SK-N-SH (cell line): ENCODE data around the gene MAP2. TPM values are rescaled to one million over a fixed set of nuclear protein-coding genes. Genes with fewer than 3 reads are reported as not detected.

Experiments used
- CTCF ChIA-PET: fragments of 300-600, 350-600 bp; formaldehyde crosslinking; extraction: SDS; loops from one replicate; lab custom pipeline; 2021; lab: Yijun Ruan, JAX
- POLR2A ChIA-PET: fragments of 350-600 bp; sonication (Branson Sonifier 250); formaldehyde crosslinking; extraction: SDS; loops from one replicate; lab custom pipeline; 2020; ENCODE audit warnings: antibody characterized with exemption, inconsistent platforms; lab: Yijun Ruan, JAX
- DNase-seq: peaks from one replicate; pipeline ENCODE4 v3.0.0; 2012
- H2AFZ ChIP-seq: fragments of 200-600 bp; sonication (generic); 2 replicates; pipeline ENCODE4 v1.8.1; 2016; ENCODE audit warnings: antibody characterized with exemption, mild to moderate bottlenecking, low read depth
- H3F3A ChIP-seq: fragments of 200-600 bp; sonication (generic); replicated peaks from 2 replicates; pipeline ENCODE3; 2016; ENCODE audit warnings: antibody characterized with exemption, mild to moderate bottlenecking; ENCODE audit not compliant: insufficient read depth
- H3K27ac ChIP-seq, 2 experiments: fragments of 200-500 bp in 1 of 2; fragments of 200-600 bp in 1 of 2; sonication (Bioruptor generic) in 1 of 2; sonication (generic), shearing (Covaris generic) in 1 of 2; 2 replicates each; pipeline versions ENCODE4 v1.5.1 to v1.6.1; 2014 to 2016; ENCODE audit warnings: low read depth in 2 of 2, inconsistent platforms in 1 of 2, low read length in 1 of 2, mild to moderate bottlenecking in 1 of 2, mixed read lengths in 1 of 2
- H3K27me3 ChIP-seq: fragments of 200-600 bp; sonication (generic), shearing (Covaris generic); 2 replicates; pipeline ENCODE4 v1.6.1; 2016; ENCODE audit warnings: mixed run types; ENCODE audit not compliant: insufficient read depth
- H3K36me3 ChIP-seq, 2 experiments: fragments of 200-500 bp in 1 of 2; fragments of 200-600 bp in 1 of 2; sonication (Bioruptor generic) in 1 of 2; sonication (generic) in 1 of 2; replicated peaks in 1 of 2; 2 replicates each; pipeline versions ENCODE3 to v1.5.1; 2014 to 2016; ENCODE audit warnings: low read length in 1 of 2, mild to moderate bottlenecking in 1 of 2; ENCODE audit not compliant: insufficient read depth in 2 of 2, control insufficient read depth in 1 of 2
- H3K4me1 ChIP-seq, 2 experiments: fragments of 200-500 bp in 1 of 2; fragments of 200-600 bp in 1 of 2; sonication (Bioruptor generic) in 1 of 2; sonication (generic), shearing (Covaris generic) in 1 of 2; 2 replicates each; pipeline versions ENCODE4 v1.5.1 to v1.6.1; 2014 to 2016; ENCODE audit warnings: low read depth in 1 of 2, low read length in 1 of 2, mixed run types in 1 of 2; ENCODE audit not compliant: insufficient read depth in 2 of 2, control insufficient read depth in 1 of 2
- H3K4me2 ChIP-seq: fragments of 200-600 bp; sonication (generic), shearing (Covaris generic); 2 replicates; pipeline ENCODE4 v1.6.1; 2017; ENCODE audit warnings: mixed run types
- H3K4me3 ChIP-seq, 2 experiments: fragments of 200-500 bp in 1 of 2; fragments of 200-600 bp in 1 of 2; sonication (Bioruptor generic) in 1 of 2; sonication (generic), shearing (Covaris generic) in 1 of 2; 2 replicates each; pipeline versions ENCODE4 v1.5.1 to v1.8.1; 2014 to 2016; ENCODE audit warnings: low read depth in 2 of 2, inconsistent platforms in 1 of 2, low read length in 1 of 2, mild to moderate bottlenecking in 1 of 2, mixed read lengths in 1 of 2, moderate library complexity in 1 of 2
- H3K79me2 ChIP-seq: fragments of 200-600 bp; sonication (generic); 2 replicates; pipeline ENCODE4 v1.8.1; 2017; ENCODE audit warnings: mild to moderate bottlenecking; ENCODE audit not compliant: insufficient read depth
- H3K9ac ChIP-seq: fragments of 200-600 bp; sonication (generic); 2 replicates; pipeline ENCODE4 v1.6.1; 2017; ENCODE audit warnings: mixed run types
- H3K9me2 ChIP-seq: fragments of 200-600 bp; sonication (generic); 2 replicates; pipeline ENCODE4 v1.6.1; 2017; ENCODE audit warnings: mixed run types
- H3K9me3 ChIP-seq: fragments of 200-600 bp; sonication (generic); 2 replicates; pipeline ENCODE4 v1.6.1; 2017; ENCODE audit warnings: mixed run types, mild to moderate bottlenecking, moderate library complexity
- H4K20me1 ChIP-seq: fragments of 200-600 bp; sonication (generic); 2 replicates; pipeline ENCODE4 v1.6.1; 2017; ENCODE audit warnings: mild to moderate bottlenecking, mixed run types; ENCODE audit not compliant: insufficient read depth
- CHD2 ChIP-seq: fragments of 150-350 bp; IDR thresholded peaks from 2 replicates; pipeline ENCODE4 v1.6.1; 2018; ENCODE audit warnings: low read length; ENCODE audit not compliant: partially characterized antibody
- CTCF ChIP-seq: fragments of 200-600 bp; sonication (generic); IDR thresholded peaks from 2 replicates; pipeline ENCODE4 v1.6.1; 2017; ENCODE audit warnings: antibody characterized with exemption, mild to moderate bottlenecking, moderate library complexity
- ELF1 ChIP-seq: IDR thresholded peaks from 2 replicates; pipeline ENCODE4 v1.4.0; 2012
- EP300 ChIP-seq, 2 experiments: IDR thresholded peaks; 2 replicates each; pipeline versions ENCODE4 v1.4.0 to v1.6.1; 2012; ENCODE audit warnings: borderline replicate concordance in 1 of 2, low read depth in 1 of 2, low read length in 1 of 2
- EZH2phosphoT487 ChIP-seq: fragments of 200-600 bp; sonication (generic); IDR thresholded peaks from 2 replicates; pipeline ENCODE4 v1.6.1; 2017; ENCODE audit warnings: low read depth, mixed run types, mild to moderate bottlenecking, antibody characterized with exemption, moderate library complexity, borderline replicate concordance
- FOXM1 ChIP-seq: IDR thresholded peaks from 2 replicates; pipeline ENCODE4 v1.4.0; 2012; ENCODE audit warnings: low read depth, mild to moderate bottlenecking
- GATA2 ChIP-seq: sonication (generic); formaldehyde crosslinking; IDR thresholded peaks from 2 replicates; pipeline ENCODE4 v1.5.0; 2020; ENCODE audit warnings: mild to moderate bottlenecking, missing genetic modification reagents
- IRF3 ChIP-seq: fragments of 150-350 bp; IDR thresholded peaks from 2 replicates; pipeline ENCODE4 v1.6.1; 2016; ENCODE audit warnings: mild to moderate bottlenecking, low read depth, low read length
- JUND ChIP-seq: IDR thresholded peaks from 2 replicates; pipeline ENCODE4 v1.4.0; 2012
- MAX ChIP-seq: IDR thresholded peaks from 2 replicates; pipeline ENCODE4 v1.4.0; 2012; ENCODE audit warnings: low read depth
- MEF2A ChIP-seq: IDR thresholded peaks from 2 replicates; pipeline ENCODE4 v1.4.0; 2012; ENCODE audit warnings: low read depth, borderline replicate concordance
- MXI1 ChIP-seq: IDR thresholded peaks from 2 replicates; pipeline ENCODE4 v1.6.1; 2012; ENCODE audit warnings: mild to moderate bottlenecking, low read depth, low read length, improper control_type of control experiment
- NFIC ChIP-seq: IDR thresholded peaks from 2 replicates; pipeline ENCODE4 v1.4.0; 2012; ENCODE audit warnings: borderline replicate concordance
- NRF1 ChIP-seq: IDR thresholded peaks from 2 replicates; pipeline ENCODE4 v1.6.1; 2012; ENCODE audit warnings: low read depth, mild to moderate bottlenecking, low read length
- PBX3 ChIP-seq: IDR thresholded peaks from 2 replicates; pipeline ENCODE4; 2012
- POLR2AphosphoS5 ChIP-seq: IDR thresholded peaks from 2 replicates; pipeline ENCODE4 v1.6.1; 2012; ENCODE audit warnings: low read depth, low read length
- RAD21 ChIP-seq: IDR thresholded peaks from 2 replicates; pipeline ENCODE4 v1.6.1; 2012; ENCODE audit warnings: mild to moderate bottlenecking, low read length
- REST ChIP-seq: IDR thresholded peaks from 2 replicates; pipeline ENCODE4 v1.6.1; 2012; ENCODE audit warnings: mild to moderate bottlenecking, low read depth, low read length, moderate library complexity
- RFX5 ChIP-seq: IDR thresholded peaks from 2 replicates; pipeline ENCODE4 v1.6.1; 2012; ENCODE audit warnings: mild to moderate bottlenecking, improper control_type of control experiment, low read length
- SIN3A ChIP-seq: IDR thresholded peaks from 2 replicates; pipeline ENCODE4 v1.6.1; 2012; ENCODE audit warnings: low read depth, mild to moderate bottlenecking, low read length, moderate library complexity, borderline replicate concordance
- TAF1 ChIP-seq: IDR thresholded peaks from 2 replicates; pipeline ENCODE4 v1.6.1; 2012; ENCODE audit warnings: low read depth, mild to moderate bottlenecking, low read length, moderate library complexity, borderline replicate concordance
- TCF12 ChIP-seq: IDR thresholded peaks from 2 replicates; pipeline ENCODE4 v1.4.0; 2012
- USF2 ChIP-seq: fragments of 150-350 bp; IDR thresholded peaks from 2 replicates; pipeline ENCODE4 v1.6.1; 2017; ENCODE audit warnings: antibody characterized with exemption, low read length, low read depth, borderline replicate concordance
- polyA plus RNA-seq, 3 experiments: library from polyadenylated mRNA; depleted of rRNA; stranded (reverse); fragments of >200 nt; gene quantifications; 2 replicates each; pipeline ENCODE4 v1.2.3, GENCODE V29; 2012

The MAP2 gene
- polyA plus RNA-seq, 1 of the 3 experiments (the other 2 are of a cell fraction): 7.8 TPM

- TF ChIP-seq REST (no peak), CTCF (no peak), IRF3 (no peak)
Measured at GRCh38 chr2:209671020-209671680, 247.3 kb downstream of the MAP2 start (continued).

- H3K27ac ChIP-seq: no peak overlapping the region
- TF ChIP-seq FOXM1 (no peak), PBX3 (no peak), USF2 (no peak), ELF1 (no peak), SIN3A (no peak), MEF2A (no peak), MXI1 (no peak), NRF1 (no peak), MAX (no peak), JUND (no peak), TAF1 (no peak), POLR2AphosphoS5 (no peak), EP300 (IDR thresholded peaks at IDR 0.05; ENCODE audit: borderline replicate concordance in 1 of 2, low read depth in 1 of 2, low read length in 1 of 2) (no peak), GATA2 (CRISPR knock-in tag) (no peak), CHD2 (no peak), NFIC (no peak), TCF12 (no peak), RAD21 (no peak), EZH2phosphoT487 (no peak), RFX5 (no peak)
- H3K4me1 ChIP-seq: peaks cover 0 to 3% of the 10 kb centered on the region in 2 experiments; a peak in 2 of 4 replicates
- no peak overlapping the region for H3K9ac ChIP-seq
- no peaks in the 10 kb centered on the region for H3K79me2 ChIP-seq
- no peaks in the 10 kb centered on the region for H3K27me3 ChIP-seq
- peaks cover 0 to 4% of the 10 kb centered on the region in 2 experiments for H3K36me3 ChIP-seq
- no peak for DNase-seq
- no peak overlapping the region for H3K4me2 ChIP-seq
- no peaks in the 10 kb centered on the region for H3K9me3 ChIP-seq
- POLR2A ChIA-PET: no interaction called here
- CTCF ChIA-PET: no interaction called here
- H2AFZ ChIP-seq: no peak overlapping the region
- H3K9me2 ChIP-seq: no peaks in the 10 kb centered on the region
- H4K20me1 ChIP-seq: no peaks in the 10 kb centered on the region
- no peak overlapping the region for H3K4me3 ChIP-seq
- H3F3A ChIP-seq: no peaks in the 10 kb centered on the region
Measured at GRCh38 chr2:209673811-209674210, 250.0 kb downstream of the MAP2 start.
